Measurements from ENCODE around the gene RAE1.
A peak's percentile ranks its signal among the peaks of the same experiment; 100 is the strongest.

RAE1 gene

DNA sequence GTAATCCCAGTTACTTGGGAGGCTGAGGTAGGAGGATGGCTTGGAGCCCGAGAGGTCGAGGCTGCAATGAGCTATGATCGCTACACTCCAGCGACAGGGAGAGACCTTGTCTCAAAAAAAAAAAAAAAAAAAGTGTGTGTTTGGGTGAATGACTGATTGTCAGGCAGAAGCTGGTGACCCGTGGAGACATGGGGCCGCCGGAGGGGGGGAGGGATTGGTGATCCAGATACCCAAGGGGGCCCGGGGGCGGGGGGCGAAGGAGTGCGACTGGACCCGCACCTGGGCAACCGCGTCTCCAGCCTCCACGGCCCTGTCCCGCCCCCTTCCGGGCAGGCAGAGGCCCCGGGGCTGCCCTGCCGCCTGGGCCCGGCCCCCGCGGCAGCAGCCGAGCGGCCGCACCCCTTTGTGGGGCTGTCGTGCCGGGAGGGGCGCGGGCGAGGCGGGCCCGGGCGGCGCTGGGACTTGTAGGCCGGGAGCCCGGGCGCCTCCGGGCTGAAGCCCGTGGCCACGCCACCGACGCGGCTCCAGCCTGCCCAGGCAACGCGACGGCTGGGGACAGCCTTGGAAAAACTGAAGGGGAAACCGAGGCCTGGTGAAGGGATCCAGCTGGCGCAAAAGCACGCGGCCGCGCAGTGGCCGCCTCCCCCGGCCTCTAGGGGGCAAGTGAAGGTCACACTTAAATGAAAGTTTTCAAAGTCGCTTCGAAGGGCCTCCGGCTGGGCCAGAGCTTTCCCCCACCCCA lies 38.1 kb downstream of the RAE1 start:
- peak; percentile 83 for DNase-seq (ENCODE audit: low spot score)

DNA sequence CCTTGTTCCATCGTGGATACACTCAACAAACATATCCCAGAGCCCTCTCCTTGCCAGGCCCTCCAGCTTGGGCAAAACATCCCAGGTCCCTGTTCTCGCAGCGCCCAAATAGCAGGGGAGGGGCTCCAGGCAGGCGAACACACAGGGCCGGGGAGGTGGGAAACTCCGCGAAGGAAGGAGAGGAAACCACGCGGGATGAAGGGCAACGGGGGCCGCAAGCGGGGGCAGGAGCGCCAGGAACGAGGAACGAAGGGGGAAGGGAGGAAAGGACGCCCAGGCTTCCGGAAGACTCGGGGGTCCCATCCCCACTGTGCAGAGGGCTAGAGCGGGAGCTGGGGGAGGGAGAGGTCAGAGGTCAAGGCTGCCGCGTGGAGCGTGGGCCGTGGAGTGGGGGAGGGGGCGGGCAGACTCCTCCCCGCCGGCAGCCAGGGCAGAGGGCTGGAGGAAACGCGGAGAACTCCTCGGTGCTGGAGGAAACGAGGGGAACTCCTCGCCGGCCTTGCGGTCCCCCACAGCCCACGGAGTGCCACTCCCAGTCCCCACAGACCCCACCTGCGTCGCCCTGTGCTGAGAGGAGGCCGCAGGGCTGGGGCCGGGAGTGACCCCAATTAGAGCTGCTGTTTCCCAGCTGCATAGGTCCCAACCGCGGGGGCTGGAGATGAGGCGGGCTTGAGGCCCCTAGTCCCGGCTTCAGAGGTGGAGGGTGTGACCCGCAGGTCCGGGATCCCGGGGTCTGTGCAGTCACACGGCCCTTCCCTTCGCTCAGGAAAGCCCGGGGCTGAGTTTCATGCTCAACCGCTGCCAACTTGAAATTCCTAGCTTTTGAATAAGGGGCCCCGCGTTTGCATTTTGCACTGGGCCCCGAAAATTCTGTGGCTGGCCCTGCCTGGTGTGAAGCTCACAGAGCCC lies 38.9 kb downstream of the RAE1 start:
- peak; percentile 55 for DNase-seq (ENCODE audit: low spot score)

DNA sequence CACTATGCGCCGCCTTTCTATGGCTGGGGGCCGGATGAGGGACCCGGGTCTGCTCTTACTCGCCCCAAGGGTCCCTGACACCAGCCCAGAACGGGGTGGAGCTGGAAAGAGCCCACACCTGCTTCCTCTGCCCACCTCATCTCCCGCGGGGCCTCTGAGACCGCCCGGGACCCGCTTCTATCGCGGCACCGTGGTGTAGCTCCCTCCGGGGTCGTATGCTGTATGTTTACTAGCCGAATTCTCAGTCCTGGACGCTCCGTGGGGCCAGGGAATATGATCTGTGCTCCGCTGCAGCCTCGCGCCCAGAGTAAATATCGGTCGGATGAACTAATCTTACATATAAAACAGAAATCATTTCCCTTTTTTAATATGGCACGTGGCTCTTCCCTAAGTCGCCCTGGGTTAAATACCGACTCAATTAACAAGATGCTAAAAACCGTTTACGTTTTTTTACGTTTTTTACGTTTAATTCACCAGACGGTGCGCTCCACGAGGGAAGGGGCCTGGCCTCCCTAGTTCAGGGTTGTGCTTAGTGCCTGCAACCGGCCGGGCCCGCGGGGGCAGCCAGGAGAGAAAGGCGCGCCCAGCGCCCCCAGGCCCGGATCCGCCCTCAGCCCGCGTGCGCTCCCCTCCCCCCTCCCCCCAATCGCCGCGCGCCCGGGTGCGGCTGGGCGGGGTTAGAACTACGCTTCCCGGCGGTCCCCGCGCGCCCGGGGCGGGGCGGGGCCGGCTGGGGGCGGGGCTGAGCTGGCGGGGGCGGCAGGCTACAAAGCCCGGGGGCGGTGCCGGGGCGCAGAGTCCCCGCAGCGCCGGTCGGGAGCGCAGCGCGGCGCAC lies 39.8 kb downstream of the RAE1 start, which contains the start of gene RBM38:
Gene RBM38 (plus strand): TSS at position 793 of the 835 bp plus-strand sequence. CDS start 186 bp downstream, outside the sequence.
- DNase-seq (ENCODE audit: low spot score): peak; percentile 95

DNA sequence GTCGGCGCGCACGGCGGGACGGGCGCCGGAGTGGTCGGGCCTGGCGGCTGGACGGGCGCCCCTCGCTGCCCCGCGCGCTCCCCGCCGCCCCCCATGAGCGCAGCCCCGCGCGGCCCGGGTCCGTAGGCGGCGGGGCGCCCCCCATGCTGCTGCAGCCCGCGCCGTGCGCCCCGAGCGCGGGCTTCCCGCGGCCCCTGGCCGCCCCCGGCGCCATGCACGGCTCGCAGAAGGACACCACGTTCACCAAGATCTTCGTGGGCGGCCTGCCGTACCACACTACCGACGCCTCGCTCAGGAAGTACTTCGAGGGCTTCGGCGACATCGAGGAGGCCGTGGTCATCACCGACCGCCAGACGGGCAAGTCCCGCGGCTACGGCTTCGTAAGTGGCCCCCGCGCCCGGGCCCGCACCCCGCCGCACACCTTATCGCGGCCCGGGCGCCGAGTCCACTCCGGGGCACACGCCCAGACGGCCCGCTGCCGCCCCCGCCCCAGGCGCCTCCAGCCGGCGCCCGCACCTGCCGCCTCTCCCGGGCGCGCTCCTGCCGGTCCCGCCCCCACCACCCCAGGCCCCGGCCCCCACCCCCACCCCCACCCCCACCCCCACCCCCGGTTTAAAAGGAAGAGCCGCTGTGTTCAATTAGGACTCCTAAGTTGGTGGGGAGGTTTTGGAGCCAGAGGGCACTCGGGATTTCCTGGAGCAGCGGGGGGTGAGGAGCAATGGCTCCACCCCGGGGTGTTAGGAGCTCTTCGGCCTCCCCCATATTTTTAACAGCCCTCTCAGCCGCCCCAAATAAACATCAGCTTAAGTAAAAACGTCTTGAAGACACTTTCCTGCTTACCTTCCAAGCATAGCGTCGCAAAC lies 40.6 kb downstream of the RAE1 start:
- DNase-seq (ENCODE audit: low spot score): peak; percentile 63

DNA sequence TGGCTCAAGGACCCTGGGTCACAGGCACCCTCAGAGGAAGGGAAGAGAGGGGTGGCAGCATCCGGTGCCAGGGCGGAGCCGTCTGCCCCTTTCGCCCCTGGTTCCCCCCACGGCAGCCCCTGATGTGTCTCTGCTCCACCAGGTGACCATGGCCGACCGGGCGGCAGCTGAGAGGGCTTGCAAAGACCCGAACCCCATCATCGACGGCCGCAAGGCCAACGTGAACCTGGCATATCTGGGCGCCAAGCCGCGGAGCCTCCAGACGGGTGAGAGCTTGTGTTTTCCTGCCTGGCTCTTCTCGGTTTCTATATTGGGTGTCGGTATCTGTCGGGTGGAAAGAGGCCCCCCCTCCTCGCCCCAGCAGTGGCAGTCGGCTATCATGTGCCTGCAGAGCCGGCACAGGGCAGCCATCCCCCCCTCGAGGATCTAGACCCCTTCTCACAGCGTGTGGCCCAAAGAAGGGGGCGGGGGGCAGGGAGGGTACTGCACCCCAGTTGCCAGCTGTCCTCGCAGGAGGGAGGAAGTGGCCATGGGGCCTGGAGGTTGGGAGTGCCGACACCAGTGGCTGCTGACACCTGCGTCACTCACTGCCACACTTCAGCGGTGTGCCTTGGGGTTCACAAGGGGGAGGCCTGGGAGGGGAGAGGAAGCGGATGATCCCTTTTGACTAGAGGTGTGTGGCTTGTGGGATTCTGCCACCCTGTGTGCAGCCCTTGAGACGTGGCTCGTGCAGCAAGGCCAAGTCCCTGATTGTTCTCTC lies 41.6 kb downstream of the RAE1 start:
- no peak for DNase-seq (ENCODE audit: low spot score)

DNA sequence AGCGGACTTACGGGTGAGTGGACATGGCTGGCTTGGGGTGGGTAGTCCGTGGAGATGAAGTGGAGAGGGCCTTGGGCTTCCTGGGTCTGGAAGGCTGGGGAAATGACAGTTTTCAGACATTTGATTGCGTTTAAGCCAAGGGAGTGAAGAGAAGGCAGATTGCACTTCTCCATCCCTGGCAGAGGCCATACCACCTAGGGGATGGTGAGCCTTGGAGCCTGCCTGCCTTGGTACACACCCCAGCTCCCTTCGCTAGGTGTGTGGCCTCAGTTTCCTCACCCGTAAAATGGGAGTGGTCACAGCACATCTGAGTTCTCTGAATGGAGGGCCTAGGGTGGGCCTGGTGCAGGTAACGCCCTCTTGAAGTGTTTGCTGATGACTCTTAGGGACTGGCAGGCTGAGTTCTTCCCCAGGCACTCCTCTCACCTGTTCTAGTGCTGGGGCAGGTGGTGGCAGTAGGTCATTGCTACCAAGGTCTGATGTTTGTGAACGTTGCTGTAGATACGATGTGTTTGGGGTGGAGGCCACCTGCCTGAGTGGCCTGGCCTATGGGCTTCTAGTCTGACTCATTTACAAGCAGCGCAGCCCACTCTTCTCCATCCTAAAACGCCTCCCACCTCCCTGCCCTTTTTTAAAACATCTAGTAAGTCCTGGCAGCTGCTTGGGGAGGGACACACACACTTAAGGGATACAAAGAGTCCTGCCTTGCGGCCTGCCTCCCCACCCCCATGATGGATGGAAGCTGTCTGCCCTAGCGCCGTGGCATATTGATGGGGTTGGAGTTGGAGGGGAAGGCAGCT lies 42.5 kb downstream of the RAE1 start:
- DNase-seq (ENCODE audit: low spot score): no peak

DNA sequence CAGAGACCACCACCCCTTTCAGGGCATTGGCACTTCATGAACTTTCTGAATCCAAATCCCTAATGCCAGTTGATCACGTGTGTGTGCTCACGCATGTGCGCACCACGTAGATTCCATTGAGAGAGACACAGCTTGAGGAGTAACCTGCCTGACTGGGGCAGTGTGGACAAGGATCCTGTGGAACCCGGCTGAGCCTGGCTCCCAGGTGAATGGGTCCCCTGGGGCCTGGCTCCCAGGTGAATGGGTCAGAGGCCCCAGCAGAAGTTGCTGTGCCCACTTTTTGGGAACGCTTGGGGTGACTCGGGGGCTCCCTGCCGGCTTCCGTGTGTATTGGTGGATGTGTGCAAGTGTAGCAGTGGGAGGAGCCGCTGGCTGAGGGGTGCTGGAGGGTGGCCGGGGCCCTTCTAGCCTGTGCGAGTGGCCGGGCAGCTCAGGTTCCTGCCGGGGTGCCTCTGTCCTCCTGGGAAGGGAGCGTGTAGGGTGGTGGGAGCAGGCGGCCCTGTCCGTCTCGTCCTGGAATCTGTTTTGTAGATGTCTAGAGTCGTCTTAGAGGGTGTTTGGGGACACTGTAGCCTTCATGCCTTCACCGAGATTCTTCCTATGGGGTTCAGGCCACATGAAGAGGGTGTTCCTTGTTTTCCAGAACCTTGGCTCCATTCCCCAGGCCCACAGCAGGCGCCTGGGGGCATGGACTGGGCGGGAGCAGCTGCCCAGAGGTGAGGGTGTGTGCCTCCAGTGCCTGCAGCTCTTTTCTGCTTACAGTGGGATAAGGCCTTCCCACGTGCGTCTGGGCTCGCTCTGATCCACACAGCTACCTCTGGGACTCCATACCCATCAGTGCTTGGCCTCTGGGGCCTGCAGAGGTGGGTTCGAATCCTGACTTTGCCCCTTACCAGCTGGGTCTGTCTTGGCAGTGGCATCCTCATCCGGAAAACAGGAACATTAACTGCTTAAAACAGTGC lies 43.3 kb downstream of the RAE1 start:
- no peak for DNase-seq (ENCODE audit: low spot score)

DNA sequence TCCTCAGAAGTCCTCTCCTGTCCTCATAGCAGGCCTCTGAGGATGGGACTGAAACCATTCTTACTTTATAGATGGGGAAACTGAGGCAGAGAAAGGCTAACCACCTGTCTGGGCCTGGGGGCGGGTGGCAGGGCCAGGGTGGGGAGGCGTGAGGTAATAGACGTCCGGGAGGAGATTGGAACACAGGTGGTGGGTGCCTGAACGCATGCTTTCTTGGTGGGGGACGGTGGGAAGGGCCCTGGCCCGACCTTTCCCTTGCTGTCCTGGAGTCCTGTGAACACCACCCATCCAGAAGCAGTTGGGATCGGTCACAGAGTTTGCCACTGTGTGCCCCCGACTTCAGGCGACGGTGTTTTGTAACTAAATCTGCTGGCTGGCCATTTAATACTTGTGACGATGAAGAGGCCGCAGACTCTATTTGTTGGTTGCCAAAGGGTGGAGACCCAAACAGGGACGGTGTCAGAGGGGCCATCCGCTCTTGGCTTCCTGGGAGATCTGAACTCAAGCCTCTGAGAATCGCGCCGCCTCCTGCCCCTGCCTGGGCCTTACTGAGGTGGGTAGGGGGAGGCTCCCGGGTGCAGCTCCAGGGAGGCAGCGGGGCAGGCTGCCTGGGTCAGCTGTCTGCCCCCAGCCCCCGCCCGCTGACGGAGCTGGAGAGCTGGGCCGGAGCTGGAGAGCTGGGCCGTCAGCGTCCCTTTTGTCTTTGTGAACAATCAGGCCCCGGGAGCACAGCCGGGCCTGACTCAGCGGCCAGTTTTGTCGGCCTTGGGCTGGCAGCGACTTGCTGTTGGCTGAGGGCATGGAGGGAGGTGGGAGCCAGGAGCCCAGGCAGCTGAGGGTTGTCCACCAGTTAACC lies 44.3 kb downstream of the RAE1 start:
- DNase-seq (ENCODE audit: low spot score): no peak

DNA sequence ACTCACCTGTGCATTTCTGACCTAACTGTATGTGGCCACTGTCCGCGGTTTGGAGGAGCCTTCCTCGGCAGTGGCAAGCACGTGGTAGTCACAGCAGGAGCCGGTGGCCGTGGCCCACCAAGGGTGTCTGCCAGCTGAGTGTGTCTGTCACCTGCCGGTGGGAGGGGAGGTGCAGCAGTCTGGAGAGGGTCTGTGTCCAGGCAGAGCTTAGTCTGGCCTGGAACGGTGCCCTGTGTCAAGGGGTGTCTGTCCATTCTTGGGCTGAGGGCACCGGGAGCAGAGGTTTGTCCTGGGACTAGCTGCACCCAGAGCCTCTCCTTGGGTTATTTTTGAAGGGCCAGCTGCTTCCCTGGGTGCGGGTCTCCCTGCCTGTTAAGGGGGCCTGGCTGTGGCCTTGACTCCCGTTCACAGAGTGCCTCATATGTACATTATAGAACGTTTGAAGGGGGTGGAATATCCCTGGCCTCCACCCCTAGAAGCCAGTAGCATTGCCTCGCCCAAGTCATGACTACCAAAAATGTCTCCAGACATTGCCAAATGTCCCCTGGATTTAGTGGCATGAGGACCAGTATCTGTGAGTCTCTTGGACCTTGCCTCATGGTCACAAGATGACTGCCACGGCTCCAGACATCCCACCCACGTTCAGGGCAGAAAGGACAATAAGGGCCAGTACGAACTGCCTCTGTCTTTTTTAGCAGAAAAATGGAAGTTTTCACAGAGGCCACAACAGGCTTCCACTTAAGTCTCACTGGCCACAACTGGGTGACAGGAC lies 45.3 kb downstream of the RAE1 start:
- DNase-seq (ENCODE audit: low spot score): no peak

DNA sequence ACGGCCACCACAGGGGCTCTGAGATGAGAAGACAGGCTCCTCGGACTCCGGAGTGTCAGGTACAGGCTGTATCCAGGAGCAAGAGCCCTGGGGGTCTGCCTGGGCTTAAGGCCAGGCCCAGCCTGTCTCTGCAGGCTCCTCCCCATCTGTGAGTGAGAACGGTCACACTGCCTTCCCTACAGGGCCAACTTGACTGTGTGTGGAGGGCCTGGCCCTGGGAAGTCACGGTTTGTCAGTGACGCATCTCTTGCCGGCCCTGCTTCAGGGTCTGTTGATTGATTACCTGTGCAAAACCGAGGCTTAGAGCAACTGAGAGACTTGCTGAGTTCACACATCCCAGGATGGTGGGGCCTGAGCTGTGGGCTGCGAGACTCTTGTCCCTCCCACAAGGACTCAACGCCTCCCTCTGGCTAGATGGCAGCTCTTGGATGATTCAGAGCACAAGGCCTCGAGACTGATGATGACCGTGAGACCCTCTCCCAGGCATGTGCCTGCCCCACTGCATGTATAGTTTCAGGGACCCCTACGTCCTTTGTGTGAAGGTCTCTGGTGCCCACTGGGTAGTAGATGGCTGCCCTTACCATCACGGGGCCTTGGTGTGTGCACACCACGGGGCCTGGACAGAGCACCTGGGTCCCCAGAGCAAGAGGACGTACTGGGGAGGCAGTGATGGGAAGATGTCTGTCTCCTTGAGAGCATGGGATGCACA lies 46.1 kb downstream of the RAE1 start:
- no peak for DNase-seq (ENCODE audit: low spot score)

DNA sequence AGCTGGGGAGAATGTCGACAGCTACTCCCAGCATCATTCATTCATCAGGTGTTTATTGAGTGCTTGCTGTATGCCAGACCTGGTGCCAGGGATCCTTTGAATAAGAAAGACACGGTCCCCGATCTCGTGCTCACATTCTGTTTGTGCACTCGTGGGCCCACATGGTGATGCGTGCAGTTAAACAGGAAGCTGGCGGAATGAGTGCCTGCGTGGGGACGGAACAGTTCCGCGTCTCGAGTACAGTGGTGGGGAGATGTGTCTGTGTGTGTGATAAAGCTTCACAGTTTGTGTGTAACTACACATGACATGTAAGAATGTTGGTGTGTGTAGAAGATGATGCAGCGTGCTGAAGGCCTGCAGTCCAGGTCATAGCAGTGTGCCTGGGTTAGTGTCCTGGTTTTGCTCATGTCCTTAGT lies 46.6 kb downstream of the RAE1 start:
- DNase-seq (ENCODE audit: low spot score): no peak

DNA sequence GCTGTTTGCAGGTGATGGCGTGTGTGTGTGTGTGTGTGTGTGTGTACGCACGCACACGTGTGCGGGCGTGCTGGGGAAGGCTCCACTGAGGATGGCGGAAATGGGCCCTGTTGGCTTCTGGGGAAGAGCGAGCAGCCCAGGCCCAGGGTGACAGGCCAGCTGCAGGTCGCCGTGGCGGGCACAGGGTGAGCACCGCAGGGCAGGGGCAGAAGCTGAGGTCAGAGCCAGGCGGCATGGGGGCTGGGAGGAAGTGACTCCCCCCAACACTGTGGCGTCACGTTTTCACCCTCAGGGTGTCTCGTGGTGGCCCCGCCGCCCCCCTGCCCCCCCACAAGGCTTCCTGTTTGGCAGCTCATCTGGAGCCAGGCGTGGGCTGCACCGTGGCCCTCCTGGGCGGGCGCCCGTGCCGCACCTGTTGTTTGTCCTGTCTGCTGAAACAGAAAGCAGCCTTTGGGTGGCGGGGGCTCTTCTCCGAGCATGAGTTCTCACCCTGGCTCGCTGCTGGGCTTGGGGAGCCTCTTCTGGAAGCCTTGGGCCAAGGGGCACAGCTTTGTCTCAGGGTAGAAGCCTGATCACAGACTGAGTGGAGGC lies 47.3 kb downstream of the RAE1 start:
- no peak for DNase-seq (ENCODE audit: low spot score)

DNA sequence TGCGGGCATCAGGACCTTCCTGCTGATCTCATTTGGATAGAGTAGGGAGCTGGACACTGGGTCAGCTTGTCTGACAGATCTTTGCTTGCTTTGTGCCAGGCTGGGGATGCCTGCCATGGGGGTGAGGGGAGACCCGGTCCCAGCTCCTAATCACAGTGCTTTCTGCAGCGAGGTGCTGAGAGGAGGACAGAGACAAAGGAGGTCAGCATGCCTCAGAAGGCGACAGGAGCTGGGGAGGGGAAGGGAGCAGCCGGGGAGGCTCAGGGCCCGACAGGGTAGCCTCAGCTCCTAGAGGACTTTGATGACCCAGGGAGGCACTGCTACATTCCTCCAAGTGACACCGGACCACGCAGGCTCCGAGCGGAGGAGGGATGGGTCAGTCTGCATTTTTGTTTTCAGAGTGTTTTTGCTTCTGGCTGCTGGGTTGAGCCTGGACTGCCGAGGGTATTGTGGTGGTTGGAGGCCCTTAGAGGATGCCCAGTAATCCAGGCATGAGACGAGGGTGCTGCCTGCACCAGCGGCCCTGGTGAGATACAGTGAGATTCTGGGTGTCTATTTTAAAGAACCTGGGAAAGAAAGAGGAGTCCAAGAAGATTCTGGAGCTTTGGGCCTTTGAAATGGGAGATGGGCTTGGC lies 48.0 kb downstream of the RAE1 start:
- DNase-seq (ENCODE audit: low spot score): no peak

DNA sequence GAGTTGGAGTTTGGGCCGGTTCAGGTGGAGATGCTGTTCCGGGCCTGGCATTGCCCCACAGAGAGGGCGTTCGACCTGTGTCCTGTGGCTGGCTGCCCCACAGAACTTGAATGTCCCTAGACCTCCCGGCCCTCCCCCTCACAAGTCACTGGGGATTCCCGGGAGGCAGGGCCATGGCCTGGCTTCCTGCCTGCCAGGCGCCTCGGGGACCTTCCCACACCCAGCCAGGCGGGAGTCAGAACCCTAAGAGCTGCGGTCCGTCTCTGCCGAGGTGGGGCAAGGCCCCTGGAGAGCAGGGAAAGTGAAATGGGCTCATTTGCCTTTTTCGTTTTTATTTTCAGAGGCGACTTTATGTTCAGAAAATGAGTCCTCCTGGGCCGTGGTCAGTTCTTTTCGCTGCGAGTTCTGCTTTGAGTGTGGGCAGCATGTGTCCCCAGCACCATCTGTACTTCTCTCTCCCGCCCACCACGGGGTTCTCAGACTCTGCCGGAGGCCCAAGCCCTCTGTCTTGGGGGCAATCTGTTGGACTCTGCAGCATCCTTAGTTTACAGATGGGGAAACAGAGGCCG lies 48.6 kb downstream of the RAE1 start:
- no peak for DNase-seq (ENCODE audit: low spot score)

DNA sequence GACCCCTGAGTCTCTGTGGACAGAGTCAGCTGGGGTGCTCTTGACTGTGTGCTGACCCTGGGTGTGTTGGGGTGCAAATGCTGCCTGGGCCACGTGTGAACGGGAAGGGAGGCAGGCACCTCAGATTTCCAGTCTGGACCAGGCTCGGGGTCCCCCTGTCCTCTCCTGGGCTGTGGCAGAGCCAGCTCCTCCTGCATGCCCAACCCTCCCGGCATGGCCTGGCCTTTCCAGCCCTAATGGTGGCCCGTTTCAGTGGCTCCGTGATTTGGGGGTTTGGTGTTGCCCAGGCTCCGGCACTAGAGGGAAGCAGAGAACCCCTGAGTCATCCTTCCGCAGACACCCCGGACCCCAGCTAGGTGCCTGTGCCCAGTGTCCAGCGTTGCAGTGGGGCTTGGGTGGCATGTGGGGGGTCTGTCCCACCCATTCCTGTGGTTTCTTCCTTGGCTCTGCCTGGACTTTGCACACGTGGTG lies 49.2 kb downstream of the RAE1 start:
- DNase-seq (ENCODE audit: low spot score): no peak
